GM12878 (cell line): ENCODE measurements around the gene PDZD2. TPM values are rescaled to one million over a fixed set of nuclear protein-coding genes. Genes with fewer than 3 reads are reported as not detected.

Experiments used
- ATAC-seq: fragments of 200-7000 bp; cut with Tn5 transposase; 3 replicates; pipeline ENCODE4 v1.9.1; 2020; ENCODE audit warnings: mild to moderate bottlenecking, moderate library complexity
- BruUV-seq: library from RNA; stranded (reverse); fragments of 400-500 nt; replicated peaks from 2 replicates; lab custom pipeline; 2021; lab: Mats Ljungman, UMichigan
- CTCF ChIA-PET: fragments of 300-600 bp; sonication (Branson Sonifier 250); formaldehyde crosslinking; extraction: SDS; loops from one replicate; lab custom pipeline; 2021; ENCODE audit warnings: inconsistent platforms; lab: Yijun Ruan, JAX
- POLR2A ChIA-PET: fragments of 350-600 bp; formaldehyde crosslinking; extraction: SDS; loops from one replicate; lab custom pipeline; 2021; ENCODE audit warnings: inconsistent platforms; lab: Charles Lee
- RAD21 ChIA-PET: fragments of 300-600 bp; sonication (Branson Sonifier 250); formaldehyde crosslinking; loops from one replicate; lab custom pipeline; 2023; ENCODE audit warnings: antibody characterized with exemption; ENCODE audit not compliant: unreplicated experiment; lab: Charles Lee
- SMC1A ChIA-PET: fragments of 300-600 bp; sonication (Branson Sonifier 250); formaldehyde crosslinking; loops from one replicate; lab custom pipeline; 2023; ENCODE audit not compliant: unreplicated experiment, uncharacterized antibody; lab: Charles Lee
- DNase-seq: peaks from one replicate; pipeline ENCODE4 v3.0.0-alpha.2; 2011; ENCODE audit warnings: low read depth, low spot score
- FAIRE-seq: peaks from 3 replicates; lab custom pipeline; 2011; peaks lifted over from hg19 to GRCh38; lab: Jason Lieb, UNC
- H2AFZ ChIP-seq: 2 replicates; pipeline ENCODE4 v1.6.0; 2011; ENCODE audit warnings: low read depth, low read length, control low read depth; ENCODE audit not compliant: control insufficient read depth
- H3K27ac ChIP-seq: 2 replicates; pipeline ENCODE4 v1.5.1; 2011; ENCODE audit warnings: control low read depth; ENCODE audit not compliant: control insufficient read depth, insufficient read depth
- H3K27me3 ChIP-seq, 2 experiments: replicated peaks in 1 of 2; 2 replicates each; pipeline versions ENCODE4 v1.6.0 to v1.6.1; 2011; ENCODE audit warnings: low read length in 1 of 2; ENCODE audit not compliant: control insufficient read depth in 2 of 2, insufficient read depth in 2 of 2
- H3K36me3 ChIP-seq, 2 experiments: 2 replicates each; pipeline ENCODE4 v1.5.1; 2011; ENCODE audit warnings: low read length in 1 of 2; ENCODE audit not compliant: control insufficient read depth in 2 of 2, insufficient read depth in 2 of 2
- H3K4me1 ChIP-seq: 2 replicates; pipeline ENCODE4 v1.6.1; 2011; ENCODE audit warnings: mild to moderate bottlenecking, low read length, moderate library complexity, mixed read lengths; ENCODE audit not compliant: control insufficient read depth, insufficient read depth
- H3K4me2 ChIP-seq: 2 replicates; pipeline ENCODE4 v1.6.0; 2011; ENCODE audit warnings: control low read depth; ENCODE audit not compliant: control insufficient read depth, insufficient read depth
- H3K4me3 ChIP-seq: fragments of 200-600 bp; sonication (generic); 2 replicates; pipeline ENCODE4 v1.5.1; 2016
- H3K79me2 ChIP-seq: 2 replicates; pipeline ENCODE4 v1.6.0; 2011; ENCODE audit warnings: low read length; ENCODE audit not compliant: control insufficient read depth, insufficient read depth
- H3K9ac ChIP-seq: 2 replicates; pipeline ENCODE4 v1.8.0; 2011; ENCODE audit warnings: low read length, control low read depth, mixed read lengths; ENCODE audit not compliant: control insufficient read depth, insufficient read depth
- H3K9me3 ChIP-seq: replicated peaks from 3 replicates; pipeline ENCODE4 v1.5.1; 2011; ENCODE audit warnings: mild to moderate bottlenecking, low read length; ENCODE audit not compliant: control insufficient read depth, insufficient read depth
- H4K20me1 ChIP-seq: 2 replicates; pipeline ENCODE4 v1.6.0; 2011; ENCODE audit not compliant: control insufficient read depth, insufficient read depth
- BMI1 ChIP-seq: fragments of 450-650 bp; IDR thresholded peaks from 2 replicates; pipeline ENCODE4 v1.6.1; 2016; ENCODE audit warnings: mild to moderate bottlenecking, moderate library complexity, borderline replicate concordance
- DPF2 ChIP-seq: fragments of 450-650 bp; IDR thresholded peaks from 2 replicates; pipeline ENCODE4 v1.6.1; 2017; ENCODE audit warnings: mild to moderate bottlenecking
- ESRRA ChIP-seq: IDR thresholded peaks from 2 replicates; pipeline ENCODE4 v1.6.1; 2012; ENCODE audit warnings: mild to moderate bottlenecking, low read length, improper control_type of control experiment
- HDGF ChIP-seq: fragments of 450-650 bp; IDR thresholded peaks from 2 replicates; pipeline ENCODE4 v1.6.1; 2016; ENCODE audit warnings: antibody characterized with exemption
- MYC ChIP-seq: IDR thresholded peaks from 2 replicates; pipeline ENCODE4 v1.6.1; 2011; ENCODE audit warnings: mild to moderate bottlenecking, low read length, moderate library complexity, inconsistent platforms; ENCODE audit not compliant: insufficient read depth, insufficient replicate concordance, insufficient read length, severe bottlenecking
- NFYB ChIP-seq: IDR thresholded peaks from 2 replicates; pipeline ENCODE4 v1.6.1; 2011; ENCODE audit warnings: low read depth, mild to moderate bottlenecking, low read length, improper control_type of control experiment, moderate library complexity; ENCODE audit not compliant: insufficient read depth
- PBX3 ChIP-seq: IDR thresholded peaks from 2 replicates; pipeline ENCODE4 v1.6.1; 2011; ENCODE audit warnings: mild to moderate bottlenecking, low read depth, low read length, moderate library complexity; ENCODE audit not compliant: insufficient replicate concordance
- RBBP5 ChIP-seq: fragments of 200-600 bp; sonication (generic); conservative IDR thresholded peaks from 2 replicates; pipeline ENCODE4 v1.6.1; 2016
- RELA ChIP-seq: fragments of 450-650 bp; IDR thresholded peaks from 2 replicates; pipeline ENCODE4 v1.8.0; 2014; ENCODE audit warnings: borderline replicate concordance; ENCODE audit not compliant: partially characterized antibody
- STAT3 ChIP-seq: IDR thresholded peaks from 2 replicates; pipeline ENCODE4 v1.6.1; 2011; ENCODE audit warnings: low read depth, low read length, improper control_type of control experiment
- TCF12 ChIP-seq: IDR thresholded peaks from 2 replicates; pipeline ENCODE4 v1.6.1; 2011; ENCODE audit warnings: low read depth, mild to moderate bottlenecking, low read length
- ZBTB40 ChIP-seq: fragments of 450-650 bp; IDR thresholded peaks from 2 replicates; pipeline ENCODE4 v1.6.1; 2016; ENCODE audit warnings: mild to moderate bottlenecking, moderate library complexity, borderline replicate concordance
- ZNF274 ChIP-seq: IDR thresholded peaks from one replicate; pipeline ENCODE4 v1.8.0; 2011; ENCODE audit not compliant: insufficient read length, insufficient read depth
- ZNF622 ChIP-seq: fragments of 450-650 bp; IDR thresholded peaks from 2 replicates; pipeline ENCODE4 v1.6.1; 2017; ENCODE audit warnings: mild to moderate bottlenecking, inconsistent platforms
- in situ Hi-C: fragments of 300-500 bp; cut with MboI; formaldehyde crosslinking; loops from 9 replicates; pipeline ENCODE4 v1.14.3; 2018; ENCODE audit warnings: mixed read lengths
- intact Hi-C: fragments of 100-400 bp; cut with micrococcal nuclease; formaldehyde crosslinking; loops from one replicate; pipeline ENCODE4 v1.14.2; 2022; ENCODE audit not compliant: unreplicated experiment
- polyA plus RNA-seq, 11 experiments: library from polyadenylated mRNA; depleted of rRNA in 4 of 11; unstranded in 6 of 11; stranded (reverse) in 5 of 11; fragments of >200 nt; fragmentation: Nextera tagmentation in 4 of 11; fragmentation: Illumina TruSeq in 1 of 11; extraction: Ambion mirVana in 4 of 11; extraction: Trizol in 1 of 11; gene quantifications; 1 replicate in 1 of 11; 2 replicates in 10 of 11; pipeline versions ENCODE4 v1.2.1 to v1.2.3, GENCODE V29; 2011 to 2016; ENCODE audit warnings: inconsistent platforms in 2 of 11, missing spikeins in 2 of 11, low read depth in 1 of 11
- total RNA-seq, 4 experiments: library from RNA; depleted of rRNA in 3 of 4; stranded (reverse); fragments of >200 nt in 3 of 4; fragmentation: Illumina TruSeq in 1 of 4; extraction: Trizol in 1 of 4; gene quantifications; 2 replicates each; pipeline versions ENCODE4 v1.2.1 to v1.2.3, GENCODE V29; 2013 to 2021
- TF ChIP-seq, protein P1 (sequence below): fragments of 450-650 bp; IDR thresholded peaks from 2 replicates; pipeline ENCODE4 v1.6.1; 2018; ENCODE audit warnings: mild to moderate bottlenecking, low read depth, moderate library complexity; ENCODE audit not compliant: partially characterized antibody
- TF ChIP-seq, protein P2 (sequence below): fragments of 450-650 bp; IDR thresholded peaks from 2 replicates; pipeline ENCODE4 v1.6.1; 2014; ENCODE audit warnings: mild to moderate bottlenecking

PDZD2 gene
- total and polyA plus RNA-seq, 10 of the 15 experiments (the other 5 are each of a cell fraction or from before 2014, with no cell fraction given), result 0.01 to 0.58 (median 0.29) TPM; not detected in 3

DNA sequence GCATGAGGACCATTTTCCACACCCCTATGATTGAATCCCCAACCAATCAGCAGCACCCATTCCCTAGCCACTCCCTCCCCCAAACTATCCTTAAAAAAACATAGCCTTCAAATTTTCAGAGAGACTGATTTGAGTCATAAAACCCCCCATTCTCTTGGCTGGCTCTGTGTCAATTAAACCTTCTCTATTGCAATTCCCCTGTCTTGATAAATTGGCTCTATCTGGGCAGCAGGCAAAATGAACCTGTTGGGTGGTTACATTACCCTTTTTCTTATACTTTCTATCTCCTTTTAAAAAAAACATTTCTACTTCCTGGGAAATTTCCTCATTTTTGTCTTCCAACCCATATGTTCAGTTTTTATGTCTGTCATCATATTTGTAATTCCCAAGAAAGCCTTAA lies 220.2 kb downstream of the PDZD2 start:
- H3K9ac ChIP-seq, result no peak overlapping the region
- H3K27me3 ChIP-seq, result peaks cover 12 to 14% of the 10 kb centered on the region in 2 experiments
- no peaks in the 10 kb centered on the region; the same call in 2 of the 3 replicates for H3K9me3 ChIP-seq
- no peaks in the 10 kb centered on the region for H4K20me1 ChIP-seq
- no peak overlapping the region for H3K4me3 ChIP-seq
- no peak overlapping the region for H3K4me2 ChIP-seq
- no peaks in the 10 kb centered on the region for H3K4me1 ChIP-seq
- no peak for FAIRE-seq
- ChIA-PET CTCF (no interaction called here), RAD21 (no interaction called here), SMC1A (no interaction called here), POLR2A (no interaction called here)
- intact Hi-C loops (no loop called here), in situ Hi-C loops (no loop called here)
- no peak overlapping the region for H3K27ac ChIP-seq
- no peak overlapping the region for H2AFZ ChIP-seq
- no peaks in the 10 kb centered on the region for H3K36me3 ChIP-seq
- no peak for ATAC-seq
- TF ChIP-seq STAT3 (no peak), MYC (no peak), HDGF (no peak), ZNF622 (no peak), RBBP5 (no peak), BMI1 (no peak), RELA (no peak), ESRRA (no peak), DPF2 (no peak), TCF12 (no peak), ZNF274 (no peak), PBX3 (no peak), ZBTB40 (no peak), NFYB (no peak)
- TF ChIP-seq, protein P1, sequence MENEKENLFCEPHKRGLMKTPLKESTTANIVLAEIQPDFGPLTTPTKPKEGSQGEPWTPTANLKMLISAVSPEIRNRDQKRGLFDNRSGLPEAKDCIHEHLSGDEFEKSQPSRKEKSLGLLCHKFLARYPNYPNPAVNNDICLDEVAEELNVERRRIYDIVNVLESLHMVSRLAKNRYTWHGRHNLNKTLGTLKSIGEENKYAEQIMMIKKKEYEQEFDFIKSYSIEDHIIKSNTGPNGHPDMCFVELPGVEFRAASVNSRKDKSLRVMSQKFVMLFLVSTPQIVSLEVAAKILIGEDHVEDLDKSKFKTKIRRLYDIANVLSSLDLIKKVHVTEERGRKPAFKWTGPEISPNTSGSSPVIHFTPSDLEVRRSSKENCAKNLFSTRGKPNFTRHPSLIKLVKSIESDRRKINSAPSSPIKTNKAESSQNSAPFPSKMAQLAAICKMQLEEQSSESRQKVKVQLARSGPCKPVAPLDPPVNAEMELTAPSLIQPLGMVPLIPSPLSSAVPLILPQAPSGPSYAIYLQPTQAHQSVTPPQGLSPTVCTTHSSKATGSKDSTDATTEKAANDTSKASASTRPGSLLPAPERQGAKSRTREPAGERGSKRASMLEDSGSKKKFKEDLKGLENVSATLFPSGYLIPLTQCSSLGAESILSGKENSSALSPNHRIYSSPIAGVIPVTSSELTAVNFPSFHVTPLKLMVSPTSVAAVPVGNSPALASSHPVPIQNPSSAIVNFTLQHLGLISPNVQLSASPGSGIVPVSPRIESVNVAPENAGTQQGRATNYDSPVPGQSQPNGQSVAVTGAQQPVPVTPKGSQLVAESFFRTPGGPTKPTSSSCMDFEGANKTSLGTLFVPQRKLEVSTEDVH, result no peak
- TF ChIP-seq, protein P2, sequence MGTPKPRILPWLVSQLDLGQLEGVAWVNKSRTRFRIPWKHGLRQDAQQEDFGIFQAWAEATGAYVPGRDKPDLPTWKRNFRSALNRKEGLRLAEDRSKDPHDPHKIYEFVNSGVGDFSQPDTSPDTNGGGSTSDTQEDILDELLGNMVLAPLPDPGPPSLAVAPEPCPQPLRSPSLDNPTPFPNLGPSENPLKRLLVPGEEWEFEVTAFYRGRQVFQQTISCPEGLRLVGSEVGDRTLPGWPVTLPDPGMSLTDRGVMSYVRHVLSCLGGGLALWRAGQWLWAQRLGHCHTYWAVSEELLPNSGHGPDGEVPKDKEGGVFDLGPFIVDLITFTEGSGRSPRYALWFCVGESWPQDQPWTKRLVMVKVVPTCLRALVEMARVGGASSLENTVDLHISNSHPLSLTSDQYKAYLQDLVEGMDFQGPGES, result no peak
- H3K79me2 ChIP-seq, result no peaks in the 10 kb centered on the region
- BruUV-seq, result no TSS peak
- no peak for DNase-seq
